Measurements from ENCODE around the gene RASSF8.

GRCh38 chr12:25940886-25941285 lies 17.6 kb upstream of the RASSF8 start:
- TF ChIP-seq POLR2A (IDR thresholded peaks at IDR 0.05; ENCODE audit: extremely low read depth, insufficient read length) (no peak), CTCF (IDR thresholded peaks at IDR 0.05; ENCODE audit: low read depth, low read length) (no peak), MAX (IDR thresholded peaks at IDR 0.05; ENCODE audit: low read depth, low read length) (no peak), MYC (IDR thresholded peaks at IDR 0.05; ENCODE audit: low read depth, low read length) (no peak)
